AG08396 (cell line): ENCODE results near the gene DPP10.

ENCODE experiments used
- DNase-seq: peaks from one replicate; pipeline ENCODE4 v3.0.0; 2012; ENCODE audit warnings: low spot score, mixed read lengths

DPP10 gene

GRCh38 chr2:114810092-114810491 is 367.7 kb downstream of the DPP10 start:
- DNase-seq: no peak

- DNase-seq: no peak
Observed at GRCh38 chr2:114812261-114812660, 369.8 kb downstream of the DPP10 start.

DNA sequence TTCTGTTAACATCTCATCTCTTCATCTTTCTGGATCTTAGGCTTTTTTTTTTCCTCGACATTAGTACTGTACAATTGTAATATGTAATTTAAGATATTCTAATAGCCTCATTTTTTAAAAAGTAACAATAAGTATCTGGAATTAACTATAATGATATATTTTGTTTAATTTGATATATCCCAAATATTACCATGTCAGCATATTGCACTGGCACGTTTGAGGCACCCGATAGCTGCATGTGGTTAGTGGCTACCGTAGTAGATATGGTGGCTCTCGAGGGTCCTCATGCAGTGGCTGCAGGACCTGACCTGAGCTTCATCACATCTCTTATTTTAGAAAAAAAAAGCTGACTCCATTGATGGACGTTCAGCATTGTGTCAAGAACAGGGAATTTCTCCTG is 371.9 kb downstream of the DPP10 start:
- no peak for DNase-seq

- no peak for DNase-seq
Observed at GRCh38 chr2:114821055-114821454, 378.6 kb downstream of the DPP10 start.

- no peak for DNase-seq
Observed at GRCh38 chr2:114843963-114844362, 401.5 kb downstream of the DPP10 start.

DNA sequence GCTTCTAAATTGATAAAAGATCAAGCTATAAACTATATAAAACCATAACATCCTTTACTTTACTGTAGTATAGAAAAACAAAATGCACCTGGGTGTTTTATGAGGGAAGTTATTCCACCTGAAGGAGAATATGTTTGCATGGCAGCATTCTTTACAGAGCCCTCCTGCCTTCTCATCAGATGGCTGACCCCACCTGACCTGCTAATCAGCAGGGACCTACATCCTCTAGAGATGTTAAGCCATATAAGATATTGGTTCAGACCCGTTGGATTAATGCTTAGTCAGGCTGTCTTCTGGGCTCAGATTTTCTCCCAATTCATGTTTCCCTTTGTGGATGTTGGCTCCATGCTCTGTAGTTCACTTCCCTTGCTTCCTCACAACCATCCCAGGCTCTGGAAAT is 414.8 kb downstream of the DPP10 start:
- DNase-seq: no peak

GRCh38 chr2:114859726-114860510 is 417.5 kb downstream of the DPP10 start:
- DNase-seq: no peak

DNA sequence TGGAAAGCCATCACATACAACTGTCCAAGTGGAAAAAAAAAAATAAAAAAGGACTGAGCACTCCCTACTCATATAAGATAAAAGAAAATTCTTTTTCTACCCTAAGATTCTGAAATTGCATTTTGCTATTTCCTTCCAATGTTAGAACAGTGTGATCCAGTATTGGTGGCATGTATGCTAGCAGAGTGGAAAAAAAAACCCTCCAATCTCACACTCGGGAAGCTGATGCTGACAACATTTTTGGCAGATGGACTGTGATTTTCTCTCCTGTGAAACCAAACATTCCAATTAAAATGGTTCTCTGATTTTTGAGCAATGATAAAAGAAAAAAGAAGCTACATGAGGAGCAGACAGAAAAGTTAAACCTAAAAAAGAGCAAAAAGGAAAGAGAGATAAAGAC is 419.8 kb downstream of the DPP10 start:
- DNase-seq: no peak

DNA sequence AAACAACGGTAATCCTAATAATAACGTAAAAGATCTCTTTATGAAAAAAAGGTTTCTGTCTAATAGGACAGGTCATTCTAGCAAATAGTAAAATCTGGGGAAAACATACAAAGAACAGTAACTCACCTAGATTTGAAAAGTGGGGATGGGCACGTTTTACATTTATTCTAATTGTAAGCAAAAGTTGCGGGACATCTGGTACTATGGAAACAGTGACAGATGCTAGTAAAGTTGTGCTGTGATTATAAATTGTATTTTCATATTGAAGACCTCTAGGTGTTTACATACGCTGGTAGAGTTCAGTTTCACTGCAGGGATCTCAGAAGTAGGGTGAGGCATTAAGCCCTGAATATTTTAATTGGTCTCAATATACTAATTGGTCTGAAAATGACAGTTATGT is 422.5 kb downstream of the DPP10 start:
- DNase-seq: no peak

DNA sequence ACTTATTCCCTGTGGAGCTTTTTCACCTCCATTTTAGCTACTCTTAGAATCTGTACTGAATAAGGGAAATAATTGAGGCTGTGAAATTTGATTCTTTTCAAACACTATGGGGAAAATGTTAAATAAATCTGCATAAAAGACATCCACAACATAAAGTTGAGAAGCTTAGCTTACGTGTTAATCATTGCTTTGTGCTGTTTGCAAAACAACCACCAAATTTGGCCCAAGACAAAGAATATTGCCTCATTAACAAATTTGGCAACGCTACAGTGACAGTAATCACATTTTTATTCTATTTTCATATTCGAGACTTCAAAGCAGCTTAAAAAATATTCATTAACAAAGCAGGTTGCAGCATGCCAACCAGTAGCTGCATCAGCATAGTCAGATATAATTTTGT is 437.6 kb downstream of the DPP10 start:
- no peak for DNase-seq

DNA sequence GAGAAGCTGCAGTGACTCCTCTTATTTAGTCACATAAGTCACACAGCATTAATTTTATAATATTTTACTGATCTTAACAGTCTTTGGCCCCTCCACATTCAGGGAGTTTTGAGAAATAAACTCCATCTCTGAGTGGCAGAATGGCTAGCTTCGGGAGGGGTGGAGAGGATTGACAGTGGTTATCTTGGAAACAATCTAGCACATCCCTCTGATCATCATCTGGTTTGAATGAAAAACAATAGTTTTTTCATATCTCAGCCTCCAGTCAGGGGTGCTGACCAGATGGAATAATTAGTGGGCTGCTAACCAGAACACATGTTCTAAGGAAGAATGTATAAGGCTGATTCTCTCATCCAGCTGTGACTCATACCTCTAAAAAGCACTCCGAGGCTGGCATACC is 477.5 kb downstream of the DPP10 start:
- DNase-seq: no peak

DNA sequence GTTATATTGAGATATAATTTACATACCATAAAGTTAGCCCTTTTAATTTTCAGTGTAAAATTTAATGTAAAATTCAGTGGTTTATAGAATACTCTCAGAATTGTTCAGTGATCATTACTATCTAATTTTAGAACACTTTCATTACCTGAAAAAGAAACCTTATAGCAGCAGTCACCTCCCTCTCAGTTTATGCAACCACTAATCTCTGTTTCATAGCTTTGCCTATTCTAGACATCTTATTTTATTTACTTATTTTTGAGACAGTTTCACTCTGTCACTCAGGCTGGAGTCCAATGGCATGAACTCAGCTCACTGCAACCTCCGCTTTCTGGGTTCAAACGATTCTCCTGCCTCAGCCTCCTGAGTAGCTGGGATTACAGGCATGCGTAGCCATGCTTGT is 479.6 kb downstream of the DPP10 start:
- DNase-seq: no peak

DNA sequence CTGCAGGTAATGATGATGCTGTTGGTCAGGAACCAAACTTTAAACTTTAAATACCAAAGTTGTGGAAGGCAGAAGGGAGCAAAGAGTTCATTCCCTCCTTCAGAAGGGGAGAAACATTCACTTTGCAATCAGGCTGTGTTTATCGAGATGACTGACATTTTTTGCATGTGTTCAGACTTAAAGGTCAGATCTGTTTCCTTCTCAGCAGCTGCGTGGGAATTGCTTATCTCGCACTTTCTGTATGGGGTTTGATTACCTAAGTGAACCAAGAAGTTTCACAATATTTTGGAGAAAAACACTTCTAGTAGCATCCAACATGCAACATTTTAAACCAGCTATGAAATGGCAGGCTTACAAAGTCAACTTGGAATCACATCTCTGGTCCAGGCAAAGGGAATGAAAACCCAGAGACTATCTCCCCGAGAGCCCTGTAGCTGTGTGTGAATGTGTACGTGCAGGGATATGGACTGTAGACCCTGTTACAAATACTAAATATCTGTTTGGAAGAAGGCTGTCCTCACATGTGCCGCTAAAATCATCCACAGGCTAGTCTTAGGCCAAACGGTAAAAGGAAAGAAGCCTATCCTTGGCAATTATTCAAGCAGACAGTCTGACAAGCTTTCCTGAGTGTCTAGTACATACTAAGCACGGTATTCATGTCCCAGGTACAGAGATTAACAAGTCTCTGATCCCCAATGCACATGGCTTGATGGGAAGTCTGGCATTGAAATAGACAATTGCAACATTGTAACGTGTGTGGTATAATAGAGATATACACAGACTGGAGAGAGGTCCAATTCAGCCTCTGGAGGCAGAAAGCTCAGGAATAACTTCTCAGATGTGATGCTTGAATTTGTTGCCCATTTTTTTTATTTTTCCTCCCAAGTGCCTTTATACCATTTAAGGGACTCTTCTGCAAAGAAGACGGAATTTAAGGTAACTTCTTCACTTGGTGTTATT is 483.1 kb downstream of the DPP10 start:
- DNase-seq: no peak

DNA sequence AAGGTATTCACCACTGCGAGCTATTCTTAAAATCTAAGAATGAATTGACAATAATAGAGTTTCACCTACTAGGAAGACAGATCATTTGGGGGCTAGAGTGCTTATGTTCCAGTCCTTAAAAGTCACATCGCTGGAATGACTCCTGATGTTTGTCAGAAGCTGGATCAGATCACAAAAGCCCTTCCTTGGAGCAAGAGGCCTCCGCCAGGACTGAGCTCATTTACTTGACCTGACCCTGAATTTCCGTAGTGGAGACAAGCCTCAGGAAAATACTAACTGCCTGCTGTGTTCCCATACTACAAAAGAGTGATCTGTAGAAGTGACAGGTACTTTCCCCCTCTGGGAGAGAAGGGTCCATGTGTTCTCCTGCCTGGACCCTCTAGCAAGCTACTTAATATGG is 483.9 kb downstream of the DPP10 start:
- no peak for DNase-seq

- no peak for DNase-seq
Observed at GRCh38 chr2:114929225-114929624, 486.8 kb downstream of the DPP10 start.

- DNase-seq: no peak
Observed at GRCh38 chr2:114933671-114934241, 491.3 kb downstream of the DPP10 start.

DNA sequence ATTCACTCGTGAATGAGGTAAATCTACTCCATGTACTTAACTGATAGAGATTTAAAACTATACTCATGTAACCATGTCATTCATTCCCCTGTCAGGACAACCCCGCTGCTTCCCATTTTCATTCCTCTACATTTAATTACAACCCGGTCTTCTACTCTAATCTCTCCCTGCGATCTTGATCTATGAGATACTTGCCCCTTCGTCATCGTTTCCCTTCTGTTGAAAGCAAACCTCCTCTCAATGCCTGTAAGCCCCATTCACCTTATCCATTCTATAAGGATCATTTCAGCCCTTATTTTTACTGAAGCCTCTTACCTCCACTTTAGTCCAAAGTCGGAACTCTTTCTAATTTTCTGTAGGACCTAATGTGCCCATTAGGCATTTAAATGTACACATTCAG is 492.6 kb downstream of the DPP10 start:
- no peak for DNase-seq

DNA sequence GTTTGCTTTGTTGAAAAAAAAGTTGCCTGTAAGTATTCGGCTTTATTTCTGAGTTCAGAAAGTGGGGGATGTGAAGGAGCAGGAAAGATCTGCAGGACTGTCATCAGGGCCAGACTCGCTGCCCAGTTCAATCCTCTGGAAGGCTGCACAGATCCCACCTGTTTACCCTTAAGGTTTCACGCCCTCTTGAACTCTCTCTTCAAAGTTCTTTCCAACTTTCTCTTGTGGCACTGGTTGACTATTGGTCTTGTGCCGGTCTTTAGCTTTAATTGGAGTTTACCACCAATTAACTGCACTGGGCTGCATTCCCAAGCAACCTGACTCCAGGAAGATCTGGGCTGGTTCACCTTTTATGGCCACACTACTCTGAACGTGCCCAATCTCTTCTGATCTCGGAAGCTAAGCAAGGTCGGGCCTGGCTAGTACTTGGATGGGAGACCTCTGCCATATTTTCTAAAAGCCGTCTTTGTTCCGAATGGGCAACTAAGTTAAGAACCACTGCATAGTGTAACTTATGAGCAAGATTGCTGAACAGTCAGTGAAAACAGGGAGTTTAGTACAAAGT is 495.0 kb downstream of the DPP10 start:
- no peak for DNase-seq

DNA sequence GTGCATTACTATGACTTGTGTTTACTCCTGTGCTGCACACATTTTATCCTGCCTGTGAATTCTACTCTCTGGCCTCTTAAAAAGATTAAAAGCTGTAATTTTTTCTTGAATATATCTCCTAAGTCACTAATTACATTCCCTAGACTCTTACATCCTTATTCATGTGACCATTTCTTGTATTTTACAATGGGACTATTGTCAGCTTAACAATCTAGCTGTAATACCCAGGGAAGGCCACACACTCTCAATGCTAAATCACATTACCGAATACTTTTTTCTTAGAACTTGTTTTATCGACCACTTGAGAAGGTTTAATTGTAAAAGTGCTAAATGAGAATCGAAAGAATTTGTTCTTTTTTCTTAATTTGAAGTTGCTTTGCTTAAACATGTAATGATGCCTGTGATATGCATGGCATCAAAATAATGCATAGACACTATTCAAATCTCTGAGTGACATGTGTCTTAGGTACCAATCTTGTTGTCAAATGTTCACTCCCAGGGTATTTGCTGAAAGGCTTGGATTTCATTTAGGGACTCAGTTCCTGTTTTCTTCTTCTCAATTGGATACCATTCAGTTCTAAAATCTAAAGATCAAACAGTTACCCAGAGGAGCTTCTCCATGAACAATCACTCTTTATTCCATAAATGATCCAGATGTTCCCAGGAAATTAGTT is 498.5 kb downstream of the DPP10 start:
- DNase-seq: no peak

DNA sequence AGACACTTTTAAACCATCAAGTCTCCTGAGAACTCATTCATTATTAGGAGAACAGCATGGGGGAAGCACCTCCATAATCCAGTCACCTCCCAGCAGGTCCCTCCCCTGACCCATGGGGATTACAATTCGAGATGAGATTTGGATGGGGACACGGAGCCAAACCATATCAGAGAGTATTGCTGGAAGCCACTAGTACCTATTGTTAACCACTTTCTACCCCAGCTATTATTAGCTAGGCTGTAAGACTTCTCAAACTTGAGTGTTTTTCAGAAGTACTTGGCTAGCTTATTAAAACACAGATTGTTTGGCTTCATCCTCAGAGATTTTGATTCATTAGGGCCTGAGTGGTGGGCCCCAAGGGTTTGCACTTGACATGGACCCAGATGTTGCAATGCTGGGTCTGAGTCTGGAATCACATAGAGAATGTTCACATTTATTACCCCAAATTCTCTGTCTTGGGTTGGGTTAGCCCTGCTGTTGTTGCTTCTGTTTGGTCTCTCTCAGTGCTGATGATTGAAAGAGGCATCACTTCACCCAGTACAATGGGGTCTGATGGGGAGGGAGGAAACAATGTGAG is 506.9 kb downstream of the DPP10 start:
- DNase-seq: no peak

GRCh38 chr2:114960389-114960788 is 517.9 kb downstream of the DPP10 start:
- no peak for DNase-seq

DNA sequence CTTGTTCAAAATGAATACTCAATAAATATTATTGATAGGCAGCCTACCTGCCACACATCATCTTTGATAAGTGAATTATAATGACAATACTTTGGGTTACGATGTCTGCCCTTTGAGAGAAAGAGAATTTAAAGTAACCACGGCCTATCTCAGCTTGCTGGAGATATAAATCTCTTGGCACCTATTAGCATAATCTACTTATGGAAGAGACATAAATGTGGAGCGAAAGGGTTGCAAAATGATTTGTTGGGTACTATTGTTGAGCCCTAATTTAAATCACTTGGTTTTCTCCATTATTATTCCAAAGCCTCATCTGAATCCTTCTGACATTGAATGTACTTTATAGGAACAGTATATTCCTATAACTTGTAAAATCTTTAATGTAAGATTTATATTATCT is 520.1 kb downstream of the DPP10 start:
- DNase-seq: no peak
